Stimulated activated CD4-positive, alpha-beta T cell treated with anti-CD3 and anti-CD28 coated beads, Interleukin-12 subunit alpha, Interleukin-12 subunit beta, amount 100 ng/mL, for 4 hours (primary cell): ENCODE results near the gene DNAJB6.

Experiments used
- DNase-seq: peaks from one replicate; pipeline ENCODE4 v3.0.0-alpha.2; 2020

DNAJB6 gene

GRCh38 chr7:157429680-157430224, 92.9 kb downstream of the DNAJB6 start:
- DNase-seq, result no peak

- no peak for DNase-seq
Measured at GRCh38 chr7:157430721-157431120, 93.9 kb downstream of the DNAJB6 start.

- DNase-seq, result no peak
Measured at GRCh38 chr7:157431173-157431950, 94.6 kb downstream of the DNAJB6 start.

GRCh38 chr7:157431951-157432540, 95.2 kb downstream of the DNAJB6 start:
- DNase-seq, result no peak

- no peak for DNase-seq
Measured at GRCh38 chr7:157432541-157432956, 95.7 kb downstream of the DNAJB6 start.

- DNase-seq, result peak; percentile 55
Measured at GRCh38 chr7:157432957-157433576, 96.3 kb downstream of the DNAJB6 start.

- DNase-seq, result no peak
Measured at GRCh38 chr7:157433628-157434027, 96.8 kb downstream of the DNAJB6 start.

GRCh38 chr7:157434231-157434630, 97.4 kb downstream of the DNAJB6 start:
- no peak for DNase-seq

GRCh38 chr7:157434701-157435100, 97.9 kb downstream of the DNAJB6 start:
- no peak for DNase-seq

GRCh38 chr7:157436076-157436475, 99.3 kb downstream of the DNAJB6 start:
- DNase-seq, result no peak

- DNase-seq, result no peak
Measured at GRCh38 chr7:157436763-157437480, 100.1 kb downstream of the DNAJB6 start.

GRCh38 chr7:157437519-157438061, 100.8 kb downstream of the DNAJB6 start:
- DNase-seq, result no peak

GRCh38 chr7:157438121-157439025, 101.6 kb downstream of the DNAJB6 start:
- DNase-seq, result no peak

- no peak for DNase-seq
Measured at GRCh38 chr7:157439149-157439548, 102.3 kb downstream of the DNAJB6 start.

- no peak for DNase-seq
Measured at GRCh38 chr7:157439761-157440160, 103.0 kb downstream of the DNAJB6 start.

- DNase-seq, result no peak
Measured at GRCh38 chr7:157440346-157441022, 103.7 kb downstream of the DNAJB6 start.

- no peak for DNase-seq
Measured at GRCh38 chr7:157441023-157441399, 104.2 kb downstream of the DNAJB6 start.

GRCh38 chr7:157442456-157442855, 105.7 kb downstream of the DNAJB6 start:
- DNase-seq, result no peak

- no peak for DNase-seq
Measured at GRCh38 chr7:157442993-157443831, 106.4 kb downstream of the DNAJB6 start.
